Smooth muscle cell (in vitro differentiated cells): ENCODE measurements around the gene INTS1. TPM values are rescaled to one million over a fixed set of nuclear protein-coding genes. Genes with fewer than 3 reads are reported as not detected.

Experiments
- DNase-seq: peaks from one replicate; lab custom pipeline; 2025; ENCODE audit not compliant: unreplicated experiment; lab: John Stamatoyannopoulos, UW
- H2AFZ ChIP-seq: fragments of 200-600 bp; sonication (generic); 2 replicates; pipeline ENCODE4 v1.6.0; 2016; ENCODE audit warnings: antibody characterized with exemption, low read depth, mild to moderate bottlenecking
- H3F3A ChIP-seq: fragments of 200-600 bp; sonication (generic); 2 replicates; pipeline ENCODE4 v1.6.0; 2017; ENCODE audit warnings: antibody characterized with exemption, low read depth
- H3K27ac ChIP-seq: fragments of 200-600 bp; sonication (generic); 2 replicates; pipeline ENCODE4 v1.5.1; 2016; ENCODE audit warnings: low read depth, mild to moderate bottlenecking
- H3K27me3 ChIP-seq: fragments of 200-600 bp; sonication (generic); 2 replicates; pipeline ENCODE4 v1.6.1; 2016; ENCODE audit warnings: low read depth, mild to moderate bottlenecking
- H3K36me3 ChIP-seq: fragments of 200-600 bp; sonication (generic); 2 replicates; pipeline ENCODE4 v1.5.1; 2016; ENCODE audit warnings: low read depth
- H3K4me1 ChIP-seq: fragments of 200-600 bp; sonication (generic); 2 replicates; pipeline ENCODE4 v1.5.1; 2016; ENCODE audit warnings: low read depth
- H3K4me2 ChIP-seq: fragments of 200-600 bp; sonication (generic); 2 replicates; pipeline ENCODE4 v1.6.0; 2016; ENCODE audit warnings: mild to moderate bottlenecking
- H3K4me3 ChIP-seq: fragments of 200-600 bp; sonication (generic); 2 replicates; pipeline ENCODE4 v1.5.1; 2016; ENCODE audit warnings: mild to moderate bottlenecking
- H3K79me2 ChIP-seq: fragments of 200-600 bp; sonication (generic); 2 replicates; pipeline ENCODE4 v1.6.0; 2016; ENCODE audit warnings: low read depth, mild to moderate bottlenecking
- H3K9ac ChIP-seq: fragments of 200-600 bp; sonication (generic); 2 replicates; pipeline ENCODE4 v1.6.0; 2016; ENCODE audit warnings: low read depth
- H3K9me3 ChIP-seq: fragments of 200-600 bp; sonication (generic); replicated peaks from 2 replicates; pipeline ENCODE4 v1.5.1; 2016; ENCODE audit warnings: low read depth
- H4K20me1 ChIP-seq: fragments of 200-600 bp; sonication (generic); 2 replicates; pipeline ENCODE4 v1.6.0; 2016; ENCODE audit warnings: low read depth
- CTCF ChIP-seq: fragments of 200-600 bp; sonication (generic); IDR thresholded peaks from 2 replicates; pipeline ENCODE4 v1.5.1; 2017; ENCODE audit warnings: borderline replicate concordance, mild to moderate bottlenecking, antibody characterized with exemption; ENCODE audit not compliant: insufficient read depth, poor library complexity, severe bottlenecking
- WGBS: methylation state at CpG from one replicate; pipeline ENCODE4 v1.1.7; 2016; ENCODE audit warnings: low lambda C conversion rate; 5-methylcytosine and 5-hydroxymethylcytosine counted together
- polyA plus RNA-seq: library from polyadenylated mRNA; unstranded; fragments of >200 nt; fragmentation: Nextera tagmentation; extraction: Ambion mirVana; gene quantifications from 2 replicates; pipeline ENCODE4 v1.2.1, GENCODE V29; 2016
- total RNA-seq: library from RNA; depleted of rRNA; stranded (reverse); fragments of >200 nt; gene quantifications from 2 replicates; pipeline ENCODE4 v1.2.3, GENCODE V29; 2014

The INTS1 gene
- total and polyA plus RNA-seq, 2 experiments from 2014 or later = 18.2 to 51.2 TPM

GRCh38 chr7:1466524-1467271 lies 37.5 kb downstream of the INTS1 start:
- no peak overlapping the region for H2AFZ ChIP-seq
- H3K79me2 ChIP-seq = no peaks in the 10 kb centered on the region
- no peaks in the 10 kb centered on the region for H3K9me3 ChIP-seq
- no peak for TF ChIP-seq CTCF
- H3K4me1 ChIP-seq = no peaks in the 10 kb centered on the region
- no peak overlapping the region for H3K9ac ChIP-seq
- peak; percentile 11 for DNase-seq
- WGBS = 67% methylated on average over 16 of the region's 17 CpGs
- no peaks in the 10 kb centered on the region for H4K20me1 ChIP-seq
- H3K4me2 ChIP-seq = no peak overlapping the region
- H3K27me3 ChIP-seq = no peaks in the 10 kb centered on the region
- no peaks in the 10 kb centered on the region for H3K36me3 ChIP-seq
- H3K27ac ChIP-seq = no peak overlapping the region
- no peak overlapping the region for H3K4me3 ChIP-seq
- peaks cover 3% of the 10 kb centered on the region for H3F3A ChIP-seq

- no peak for DNase-seq
- TF ChIP-seq CTCF = no peak
- no peak overlapping the region for H3K27ac ChIP-seq
- H3K36me3 ChIP-seq = no peaks in the 10 kb centered on the region
- no peak overlapping the region for H3K4me3 ChIP-seq
- H4K20me1 ChIP-seq = no peaks in the 10 kb centered on the region
- H3K27me3 ChIP-seq = no peaks in the 10 kb centered on the region
- H3K9me3 ChIP-seq = no peaks in the 10 kb centered on the region
- H3K4me2 ChIP-seq = no peak overlapping the region
- no peaks in the 10 kb centered on the region for H3K79me2 ChIP-seq
- no peak overlapping the region for H3K9ac ChIP-seq
- WGBS = 88% methylated on average over 10 of the region's 12 CpGs
- H2AFZ ChIP-seq = no peak overlapping the region
- peaks cover 3% of the 10 kb centered on the region for H3F3A ChIP-seq
- H3K4me1 ChIP-seq = peaks cover 6% of the 10 kb centered on the region
Observed at GRCh38 chr7:1464694-1465093, 39.5 kb downstream of the INTS1 start.

GRCh38 chr7:1463676-1464223 lies 40.4 kb downstream of the INTS1 start:
- H3K27me3 ChIP-seq = no peaks in the 10 kb centered on the region
- no peaks in the 10 kb centered on the region for H3K36me3 ChIP-seq
- peaks cover 6% of the 10 kb centered on the region for H3K4me1 ChIP-seq
- H3K4me2 ChIP-seq = no peak overlapping the region
- H3K9ac ChIP-seq = no peak overlapping the region
- no peak overlapping the region for H3K27ac ChIP-seq
- H2AFZ ChIP-seq = no peak overlapping the region
- no peaks in the 10 kb centered on the region for H4K20me1 ChIP-seq
- 85% methylated on average over 17 of the region's 18 CpGs for WGBS
- no peak overlapping the region for H3K4me3 ChIP-seq
- TF ChIP-seq CTCF = no peak
- DNase-seq = no peak
- peaks cover 3% of the 10 kb centered on the region for H3F3A ChIP-seq
- H3K9me3 ChIP-seq = no peaks in the 10 kb centered on the region
- H3K79me2 ChIP-seq = peaks cover 2% of the 10 kb centered on the region
